Peyer's patch (tissue), 4 donors: ENCODE data around the gene MEGF9. TPM values are rescaled to one million over a fixed set of nuclear protein-coding genes. Genes with fewer than 3 reads are reported as not detected.

Source experiments
- DNase-seq, 3 donors: peaks; one replicate each; pipeline ENCODE4 v3.0.0-alpha.2; 2017 to 2019
- H3K27ac ChIP-seq, 4 donors: fragments of 200-600 bp; sonication (generic); one replicate each; pipeline ENCODE4 v1.5.1; 2016 to 2019
- H3K27me3 ChIP-seq, 2 donors: fragments of 200-600 bp; sonication (generic); one replicate each; pipeline ENCODE4 v1.5.1; 2019
- H3K36me3 ChIP-seq, 3 donors: fragments of 200-600 bp; sonication (generic); one replicate each; pipeline ENCODE4 v1.5.1; 2016 to 2019
- H3K4me1 ChIP-seq, 4 donors: fragments of 200-600 bp; sonication (generic); one replicate each; pipeline ENCODE4 v1.5.1; 2016 to 2019
- H3K4me3 ChIP-seq, 4 donors: fragments of 200-600 bp; sonication (generic); 1 replicate in 3 of 4; 2 replicates in 1 of 4; pipeline ENCODE4 v1.5.1; 2016 to 2019; ENCODE audit warnings: mild to moderate bottlenecking in 1 of 4
- H3K9me3 ChIP-seq, 4 donors: fragments of 200-600 bp; sonication (generic); one replicate each; pipeline ENCODE4 v1.5.1; 2016 to 2019; ENCODE audit warnings: mild to moderate bottlenecking in 1 of 4
- CTCF ChIP-seq, 6 experiments: fragments of 450-650 bp in 4 of 6; fragments of 200-600 bp in 2 of 6; sonication (generic) in 1 of 6; IDR thresholded peaks; one replicate each; pipeline ENCODE4 v1.5.1; 2017 to 2019; ENCODE audit warnings: antibody characterized with exemption in 6 of 6, mild to moderate bottlenecking in 3 of 6, moderate library complexity in 1 of 6
- POLR2A ChIP-seq, 2 donors: fragments of 450-650 bp; IDR thresholded peaks; one replicate each; pipeline ENCODE4 v1.5.1; 2017; ENCODE audit warnings: antibody characterized with exemption in 2 of 2, mild to moderate bottlenecking in 2 of 2, moderate library complexity in 2 of 2
- total RNA-seq, 4 donors: library from RNA; depleted of rRNA; stranded (reverse); fragments of >200 nt; gene quantifications; one replicate each; pipeline ENCODE4 v1.1.0, GENCODE V29; 2016

The MEGF9 gene
- total RNA-seq, 4 donors from 2014 or later, result 8.1 to 15.1 (median 11.5) TPM

- no peak for DNase-seq
- no peaks in the 10 kb centered on the region for H3K9me3 ChIP-seq
- H3K27ac ChIP-seq, result peak overlapping the region; percentile 62 to 90 (median 84)
- H3K4me3 ChIP-seq, result peak overlapping the region; percentile 72 to 91 (median 78)
- no peak for TF ChIP-seq CTCF (IDR thresholded peaks at IDR 0.05)
- no peak for TF ChIP-seq POLR2A (IDR thresholded peaks at IDR 0.05)
- H3K36me3 ChIP-seq, result no peaks in the 10 kb centered on the region
- no peaks in the 10 kb centered on the region for H3K27me3 ChIP-seq
- peaks cover 0 to 37% (median 8%) of the 10 kb centered on the region in 4 donors for H3K4me1 ChIP-seq
These were observed 1.7 kb downstream of the MEGF9 start for GRCh38 chr9:120712539-120713031.

- TF ChIP-seq POLR2A (IDR thresholded peaks at IDR 0.05), result no peak
- no peak for DNase-seq
- peak overlapping the region; percentile 62 to 90 (median 84) for H3K27ac ChIP-seq
- H3K9me3 ChIP-seq, result no peaks in the 10 kb centered on the region
- H3K36me3 ChIP-seq, result no peaks in the 10 kb centered on the region
- peak overlapping the region; percentile 13 to 80 (median 74) for H3K4me3 ChIP-seq
- peaks cover 0 to 37% (median 8%) of the 10 kb centered on the region in 4 donors for H3K4me1 ChIP-seq
- no peaks in the 10 kb centered on the region for H3K27me3 ChIP-seq
These were observed 2.3 kb downstream of the MEGF9 start for GRCh38 chr9:120711841-120712538.

- no peak for DNase-seq
- Histone ChIP-seq H3K36me3 (no peaks in the 10 kb centered on the region), H3K4me3 (no peak overlapping the region), H3K4me1 (peaks cover 0 to 37% (median 8%) of the 10 kb centered on the region in 4 donors), H3K27me3 (no peaks in the 10 kb centered on the region), H3K27ac (peak overlapping the region; percentile 62 to 90 (median 84)), H3K9me3 (no peaks in the 10 kb centered on the region)
- TF ChIP-seq CTCF (IDR thresholded peaks at IDR 0.05) (peak in 1 of 6 experiments; percentile 35), POLR2A (IDR thresholded peaks at IDR 0.05) (no peak)
These were observed 2.9 kb downstream of the MEGF9 start for GRCh38 chr9:120711354-120711753.

- H3K4me3 ChIP-seq, result peak overlapping the region; percentile 22 to 55 (median 36)
- peak overlapping the region; percentile 47 to 84 (median 73) for H3K27ac ChIP-seq
- H3K9me3 ChIP-seq, result no peaks in the 10 kb centered on the region
- peak in 2 of 3 donors; percentile 35 to 59 for DNase-seq
- peaks cover 0 to 34% (median 8%) of the 10 kb centered on the region in 4 donors for H3K4me1 ChIP-seq
- no peaks in the 10 kb centered on the region for H3K27me3 ChIP-seq
- no peak for TF ChIP-seq CTCF (IDR thresholded peaks at IDR 0.05)
- no peak for TF ChIP-seq POLR2A (IDR thresholded peaks at IDR 0.05)
- no peaks in the 10 kb centered on the region for H3K36me3 ChIP-seq
These were observed 3.9 kb downstream of the MEGF9 start for GRCh38 chr9:120710110-120710981.

- H3K27ac ChIP-seq, result no peak overlapping the region
- TF ChIP-seq CTCF (IDR thresholded peaks at IDR 0.05) (no peak), POLR2A (IDR thresholded peaks at IDR 0.05) (no peak)
These were observed 5.6 kb downstream of the MEGF9 start for GRCh38 chr9:120708526-120709224.

More at GRCh38 chr9:120708526-120709224, 5.6 kb downstream of the MEGF9 start:
- DNase-seq, result no peak
- Histone ChIP-seq H3K36me3 (no peaks in the 10 kb centered on the region), H3K4me3 (no peak overlapping the region), H3K27me3 (no peaks in the 10 kb centered on the region), H3K9me3 (no peaks in the 10 kb centered on the region), H3K4me1 (peaks cover 0 to 28% (median 6%) of the 10 kb centered on the region in 4 donors)
